ENCODE measurements around the gene PTTG1IP.

The PTTG1IP gene

GRCh38 chr21:44813149-44813548, 60.3 kb downstream of the PTTG1IP start:
- Histone ChIP-seq H3K23ac (ENCODE audit: low read length) (no peak overlapping the region), H3K27ac (ENCODE audit: low read depth, low read length) (no peak overlapping the region), H2BK5ac (ENCODE audit: low read length) (no peak overlapping the region), H3K4me3 (ENCODE audit: low read length) (no peak overlapping the region), H3K79me2 (ENCODE audit: control insufficient read depth, insufficient read depth, low read length) (peaks cover 48% of the 10 kb centered on the region), H2AK5ac (ENCODE audit: low read length) (no peak overlapping the region), H3K27me3 (ENCODE audit: insufficient read depth, low read length, poor library complexity) (no peaks in the 10 kb centered on the region), H4K5ac (ENCODE audit: low read length) (no peak overlapping the region), H3K79me1 (ENCODE audit: low read length) (peaks cover 30% of the 10 kb centered on the region), H2BK120ac (ENCODE audit: low read depth, low read length) (no peak overlapping the region), H3K4ac (ENCODE audit: low read depth, low read length) (no peak overlapping the region), H3K4me1 (ENCODE audit: control insufficient read depth, low read depth, low read length) (no peaks in the 10 kb centered on the region), H3K9ac (ENCODE audit: low read length) (no peak overlapping the region), H3K4me2 (ENCODE audit: low read length) (no peak overlapping the region), H3K18ac (ENCODE audit: low read length) (no peak overlapping the region), H3K36me3 (ENCODE audit: control insufficient read depth, insufficient read depth, low read length) (peaks cover 6% of the 10 kb centered on the region), H3K56ac (ENCODE audit: low read length) (peak overlapping the region; percentile 34), H4K8ac (ENCODE audit: low read depth, low read length) (no peak overlapping the region), H2BK15ac (replicated peaks; ENCODE audit: low read depth) (no peak overlapping the region)
- no CpG with 5 or more reads among the region's 10 CpGs for WGBS (ENCODE audit: extremely low coverage, insufficient coverage, low lambda C conversion rate)
- DNase-seq, result no peak

- no CpG with 5 or more reads among the region's 14 CpGs for WGBS (ENCODE audit: extremely low coverage, insufficient coverage, low lambda C conversion rate)
Measured at GRCh38 chr21:44812640-44813039, 60.9 kb downstream of the PTTG1IP start.

GRCh38 chr21:44810779-44811178, 62.7 kb downstream of the PTTG1IP start:
- no peak overlapping the region for H3K4ac ChIP-seq (ENCODE audit: low read depth, low read length)
- H3K9ac ChIP-seq (ENCODE audit: low read length), result no peak overlapping the region
- no peak overlapping the region for H4K5ac ChIP-seq (ENCODE audit: low read length)
- no peak overlapping the region for H4K8ac ChIP-seq (ENCODE audit: low read depth, low read length)
- peaks cover 6% of the 10 kb centered on the region for H3K36me3 ChIP-seq (ENCODE audit: control insufficient read depth, insufficient read depth, low read length)
- no CpG with 5 or more reads among the region's 6 CpGs for WGBS (ENCODE audit: extremely low coverage, insufficient coverage, low lambda C conversion rate)
- H3K79me1 ChIP-seq (ENCODE audit: low read length), result peaks cover 24% of the 10 kb centered on the region
- no peaks in the 10 kb centered on the region for H3K4me1 ChIP-seq (ENCODE audit: control insufficient read depth, low read depth, low read length)
- H3K18ac ChIP-seq (ENCODE audit: low read length), result no peak overlapping the region
- H2BK15ac ChIP-seq (replicated peaks; ENCODE audit: low read depth), result no peak overlapping the region
- H3K27me3 ChIP-seq (ENCODE audit: insufficient read depth, low read length, poor library complexity), result no peaks in the 10 kb centered on the region
- no peak overlapping the region for H2BK5ac ChIP-seq (ENCODE audit: low read length)
- no peak overlapping the region for H3K4me2 ChIP-seq (ENCODE audit: low read length)
- H2AK5ac ChIP-seq (ENCODE audit: low read length), result no peak overlapping the region
- DNase-seq, result no peak
- no peak overlapping the region for H3K23ac ChIP-seq (ENCODE audit: low read length)
- no peak overlapping the region for H3K4me3 ChIP-seq (ENCODE audit: low read length)
- H3K79me2 ChIP-seq (ENCODE audit: control insufficient read depth, insufficient read depth, low read length), result peaks cover 38% of the 10 kb centered on the region
- no peak overlapping the region for H3K56ac ChIP-seq (ENCODE audit: low read length)
- H2BK120ac ChIP-seq (ENCODE audit: low read depth, low read length), result no peak overlapping the region
- no peak overlapping the region for H3K27ac ChIP-seq (ENCODE audit: low read depth, low read length)

More at GRCh38 chr21:44812640-44813039, 60.9 kb downstream of the PTTG1IP start:
- H3K23ac ChIP-seq (ENCODE audit: low read length), result no peak overlapping the region
- H2BK120ac ChIP-seq (ENCODE audit: low read depth, low read length), result no peak overlapping the region
- no peak overlapping the region for H3K4ac ChIP-seq (ENCODE audit: low read depth, low read length)
- no peak overlapping the region for H3K9ac ChIP-seq (ENCODE audit: low read length)
- no peak overlapping the region for H2BK15ac ChIP-seq (replicated peaks; ENCODE audit: low read depth)
- no peak for DNase-seq
- peak overlapping the region; percentile 34 for H3K56ac ChIP-seq (ENCODE audit: low read length)
- H3K27ac ChIP-seq (ENCODE audit: low read depth, low read length), result no peak overlapping the region
- no peak overlapping the region for H4K8ac ChIP-seq (ENCODE audit: low read depth, low read length)
- H4K5ac ChIP-seq (ENCODE audit: low read length), result no peak overlapping the region
- peaks cover 48% of the 10 kb centered on the region for H3K79me2 ChIP-seq (ENCODE audit: control insufficient read depth, insufficient read depth, low read length)
- H3K79me1 ChIP-seq (ENCODE audit: low read length), result peaks cover 30% of the 10 kb centered on the region
- no peaks in the 10 kb centered on the region for H3K27me3 ChIP-seq (ENCODE audit: insufficient read depth, low read length, poor library complexity)
- H2AK5ac ChIP-seq (ENCODE audit: low read length), result no peak overlapping the region
- H3K4me2 ChIP-seq (ENCODE audit: low read length), result no peak overlapping the region
- H2BK5ac ChIP-seq (ENCODE audit: low read length), result no peak overlapping the region
- H3K4me1 ChIP-seq (ENCODE audit: control insufficient read depth, low read depth, low read length), result no peaks in the 10 kb centered on the region
- H3K18ac ChIP-seq (ENCODE audit: low read length), result no peak overlapping the region
- no peak overlapping the region for H3K4me3 ChIP-seq (ENCODE audit: low read length)
- peaks cover 6% of the 10 kb centered on the region for H3K36me3 ChIP-seq (ENCODE audit: control insufficient read depth, insufficient read depth, low read length)

DNA sequence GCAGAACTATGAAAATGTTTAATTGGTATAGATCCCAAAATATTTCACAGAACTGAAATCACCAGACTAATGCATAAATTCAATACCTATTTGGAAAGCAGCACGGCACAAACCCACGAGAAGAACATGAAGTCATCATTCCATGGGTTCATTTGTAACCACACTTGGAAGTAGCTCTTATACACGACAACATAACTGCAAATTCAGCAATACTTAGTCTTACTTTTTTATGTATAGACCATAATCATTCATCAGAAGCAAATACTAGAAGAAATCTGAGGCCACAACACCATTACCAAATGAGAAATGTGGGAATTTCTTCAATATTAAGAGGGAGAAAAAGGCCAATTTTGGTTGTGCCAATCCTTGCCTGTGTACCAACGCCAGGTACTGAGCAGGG, 67.6 kb downstream of the PTTG1IP start:
- Histone ChIP-seq H3K56ac (ENCODE audit: low read length) (no peak overlapping the region), H3K27me3 (ENCODE audit: insufficient read depth, low read length, poor library complexity) (no peaks in the 10 kb centered on the region), H2AK5ac (ENCODE audit: low read length) (no peak overlapping the region), H3K18ac (ENCODE audit: low read length) (no peak overlapping the region), H2BK15ac (replicated peaks; ENCODE audit: low read depth) (no peak overlapping the region), H3K4me3 (ENCODE audit: low read length) (no peak overlapping the region), H3K9ac (ENCODE audit: low read length) (no peak overlapping the region), H3K4me1 (ENCODE audit: control insufficient read depth, low read depth, low read length) (no peaks in the 10 kb centered on the region), H2BK120ac (ENCODE audit: low read depth, low read length) (no peak overlapping the region), H3K36me3 (ENCODE audit: control insufficient read depth, insufficient read depth, low read length) (peaks cover 4% of the 10 kb centered on the region), H4K5ac (ENCODE audit: low read length) (no peak overlapping the region), H3K79me1 (ENCODE audit: low read length) (peaks cover 9% of the 10 kb centered on the region), H3K4ac (ENCODE audit: low read depth, low read length) (no peak overlapping the region), H3K4me2 (ENCODE audit: low read length) (no peak overlapping the region), H3K79me2 (ENCODE audit: control insufficient read depth, insufficient read depth, low read length) (peaks cover 8% of the 10 kb centered on the region), H3K27ac (ENCODE audit: low read depth, low read length) (no peak overlapping the region), H4K8ac (ENCODE audit: low read depth, low read length) (no peak overlapping the region), H2BK5ac (ENCODE audit: low read length) (no peak overlapping the region), H3K23ac (ENCODE audit: low read length) (no peak overlapping the region)
- WGBS (ENCODE audit: extremely low coverage, insufficient coverage, low lambda C conversion rate), result no CpG with 5 or more reads among the region's 4 CpGs
- DNase-seq, result no peak

- Histone ChIP-seq H3K79me2 (ENCODE audit: control insufficient read depth, insufficient read depth, low read length) (peaks cover 11% of the 10 kb centered on the region), H2BK120ac (ENCODE audit: low read depth, low read length) (no peak overlapping the region), H2AK5ac (ENCODE audit: low read length) (no peak overlapping the region), H4K8ac (ENCODE audit: low read depth, low read length) (no peak overlapping the region), H3K79me1 (ENCODE audit: low read length) (peaks cover 7% of the 10 kb centered on the region), H3K9ac (ENCODE audit: low read length) (no peak overlapping the region), H3K36me3 (ENCODE audit: control insufficient read depth, insufficient read depth, low read length) (peaks cover 4% of the 10 kb centered on the region), H3K4ac (ENCODE audit: low read depth, low read length) (no peak overlapping the region), H2BK15ac (replicated peaks; ENCODE audit: low read depth) (no peak overlapping the region), H3K27me3 (ENCODE audit: insufficient read depth, low read length, poor library complexity) (no peaks in the 10 kb centered on the region), H3K23ac (ENCODE audit: low read length) (no peak overlapping the region), H3K4me1 (ENCODE audit: control insufficient read depth, low read depth, low read length) (peaks cover 2% of the 10 kb centered on the region), H3K4me2 (ENCODE audit: low read length) (no peak overlapping the region), H4K5ac (ENCODE audit: low read length) (no peak overlapping the region), H2BK5ac (ENCODE audit: low read length) (no peak overlapping the region), H3K4me3 (ENCODE audit: low read length) (no peak overlapping the region), H3K18ac (ENCODE audit: low read length) (no peak overlapping the region), H3K27ac (ENCODE audit: low read depth, low read length) (no peak overlapping the region), H3K56ac (ENCODE audit: low read length) (no peak overlapping the region)
- WGBS (ENCODE audit: extremely low coverage, insufficient coverage, low lambda C conversion rate), result no CpG with 5 or more reads among the region's 4 CpGs
- DNase-seq, result no peak
Measured at GRCh38 chr21:44805226-44805625, 68.3 kb downstream of the PTTG1IP start.

GRCh38 chr21:44804762-44805161, 68.7 kb downstream of the PTTG1IP start:
- no peak overlapping the region for H3K4me3 ChIP-seq (ENCODE audit: low read length)
- H4K5ac ChIP-seq (ENCODE audit: low read length), result no peak overlapping the region
- no peak overlapping the region for H2AK5ac ChIP-seq (ENCODE audit: low read length)
- no peak overlapping the region for H2BK5ac ChIP-seq (ENCODE audit: low read length)
- no peak overlapping the region for H3K27ac ChIP-seq (ENCODE audit: low read depth, low read length)
- H3K23ac ChIP-seq (ENCODE audit: low read length), result no peak overlapping the region
- H2BK120ac ChIP-seq (ENCODE audit: low read depth, low read length), result no peak overlapping the region
- no peak overlapping the region for H3K4me2 ChIP-seq (ENCODE audit: low read length)
- no peak overlapping the region for H3K18ac ChIP-seq (ENCODE audit: low read length)
- no CpG with 5 or more reads among the region's 6 CpGs for WGBS (ENCODE audit: extremely low coverage, insufficient coverage, low lambda C conversion rate)
- peaks cover 4% of the 10 kb centered on the region for H3K36me3 ChIP-seq (ENCODE audit: control insufficient read depth, insufficient read depth, low read length)
- no peak overlapping the region for H3K9ac ChIP-seq (ENCODE audit: low read length)
- H4K8ac ChIP-seq (ENCODE audit: low read depth, low read length), result no peak overlapping the region
- H3K27me3 ChIP-seq (ENCODE audit: insufficient read depth, low read length, poor library complexity), result no peaks in the 10 kb centered on the region
- no peak for DNase-seq
- H3K4me1 ChIP-seq (ENCODE audit: control insufficient read depth, low read depth, low read length), result peaks cover 2% of the 10 kb centered on the region
- H3K79me2 ChIP-seq (ENCODE audit: control insufficient read depth, insufficient read depth, low read length), result peaks cover 15% of the 10 kb centered on the region
- no peak overlapping the region for H3K56ac ChIP-seq (ENCODE audit: low read length)
- H3K79me1 ChIP-seq (ENCODE audit: low read length), result peaks cover 6% of the 10 kb centered on the region
- no peak overlapping the region for H2BK15ac ChIP-seq (replicated peaks; ENCODE audit: low read depth)
- no peak overlapping the region for H3K4ac ChIP-seq (ENCODE audit: low read depth, low read length)
